Natural killer cell (primary cell): Measurements from ENCODE around the gene FREM1. TPM values are rescaled to one million over a fixed set of nuclear protein-coding genes. Genes with fewer than 3 reads are reported as not detected.

Source experiments
- ATAC-seq, 3 donors: fragments of 150-1000 bp in 2 of 3; fragments of 200-7000 bp in 1 of 3; cut with Tn5 transposase; 1 replicate in 1 of 3; 2 replicates in 2 of 3; pipeline ENCODE4 v1.10.0; 2021; ENCODE audit warnings: mild to moderate bottlenecking in 2 of 3, moderate library complexity in 2 of 3
- DNase-seq, 2 donors: peaks; one replicate each; pipeline versions ENCODE4 v3.0.0 to v3.0.0-alpha.2; 2013 to 2021; ENCODE audit warnings: mixed read lengths in 1 of 2
- H3K27ac ChIP-seq: one replicate; pipeline ENCODE4 v1.5.1; 2013; ENCODE audit warnings: mild to moderate bottlenecking, low read length
- H3K27me3 ChIP-seq: one replicate; pipeline ENCODE4 v1.6.1; 2013; ENCODE audit warnings: low read length; ENCODE audit not compliant: control insufficient read depth, insufficient read depth
- H3K36me3 ChIP-seq: one replicate; pipeline ENCODE4 v1.6.1; 2013; ENCODE audit warnings: low read length; ENCODE audit not compliant: control insufficient read depth, insufficient read depth
- H3K4me1 ChIP-seq: one replicate; pipeline ENCODE4 v1.6.1; 2013; ENCODE audit warnings: low read length; ENCODE audit not compliant: control insufficient read depth, insufficient read depth
- H3K4me3 ChIP-seq: one replicate; pipeline ENCODE4 v1.5.1; 2013; ENCODE audit warnings: low read length
- H3K9me3 ChIP-seq: one replicate; pipeline ENCODE4 v1.6.1; 2013; ENCODE audit warnings: low read length; ENCODE audit not compliant: control insufficient read depth, insufficient read depth
- H3K27ac Mint-ChIP-seq, 2 donors: one replicate each; pipeline ENCODE4 v1.8.0; 2022; ENCODE audit warnings: mild to moderate bottlenecking in 2 of 2, mixed read lengths in 2 of 2, moderate library complexity in 1 of 2
- H3K27me3 Mint-ChIP-seq, 2 donors: one replicate each; pipeline ENCODE4 v1.8.0; 2022; ENCODE audit warnings: low read depth in 2 of 2, mixed read lengths in 2 of 2
- H3K36me3 Mint-ChIP-seq: one replicate; pipeline ENCODE4 v1.8.0; 2022; ENCODE audit warnings: mixed read lengths
- H3K4me1 Mint-ChIP-seq, 2 donors: one replicate each; pipeline ENCODE4 v1.8.0; 2022; ENCODE audit warnings: mixed read lengths in 2 of 2
- H3K4me3 Mint-ChIP-seq: one replicate; pipeline ENCODE4 v1.8.0; 2022; ENCODE audit warnings: mild to moderate bottlenecking, moderate library complexity, mixed read lengths
- H3K9me3 Mint-ChIP-seq, 2 donors: one replicate each; pipeline ENCODE4 v1.8.0; 2022; ENCODE audit warnings: mixed read lengths in 2 of 2
- CTCF ChIP-seq: fragments of 200-600 bp; IDR thresholded peaks from one replicate; pipeline ENCODE4 v1.8.0; 2022; ENCODE audit warnings: antibody characterized with exemption
- WGBS: methylation state at CpG from one replicate; pipeline ENCODE4 v1.1.7; 2013; ENCODE audit warnings: missing lambda C conversion rate; ENCODE audit not compliant: insufficient coverage; 5-methylcytosine and 5-hydroxymethylcytosine counted together
- intact Hi-C: fragments of 100-400 bp; cut with micrococcal nuclease; formaldehyde crosslinking; loops from one replicate; pipeline ENCODE4 v1.14.2; 2022
- total RNA-seq, 4 donors: library from RNA; stranded (reverse); fragments of 120-200 nt in 1 of 4; gene quantifications; one replicate each; pipeline versions ENCODE4 v1.2.3 to v1.2.4, GENCODE V29; 2013 to 2022

FREM1 gene
- total RNA-seq, 3 donors from 2014 or later (not counting 1 experiment from before 2014, with no cell fraction given) = 0.05 TPM; not detected in 2

GRCh38 chr9:14937216-14937615 lies 27.0 kb upstream of the FREM1 start:
- DNase-seq = no peak
- Mint-ChIP-seq H3K27ac (no peak overlapping the region), H3K9me3 (peaks cover 0 to 3% of the 10 kb centered on the region in 2 donors), H3K36me3 (no peaks in the 10 kb centered on the region), H3K4me1 (no peaks in the 10 kb centered on the region), H3K27me3 (peaks cover 0 to 3% of the 10 kb centered on the region in 2 donors), H3K4me3 (no peak overlapping the region)
- no CpG with 5 or more reads among the region's 2 CpGs for WGBS
- no peaks in the 10 kb centered on the region for H3K9me3 ChIP-seq
- TF ChIP-seq CTCF = no peak
- H3K4me3 ChIP-seq = no peak overlapping the region
- H3K36me3 ChIP-seq = no peaks in the 10 kb centered on the region
- H3K27me3 ChIP-seq = no peaks in the 10 kb centered on the region
- H3K4me1 ChIP-seq = no peaks in the 10 kb centered on the region
- ATAC-seq = no peak
- intact Hi-C loops = no loop called here
- no peak overlapping the region for H3K27ac ChIP-seq

GRCh38 chr9:14936491-14936890 lies 26.3 kb upstream of the FREM1 start:
- H3K36me3 ChIP-seq = no peaks in the 10 kb centered on the region
- intact Hi-C loops = no loop called here
- no peaks in the 10 kb centered on the region for H3K9me3 ChIP-seq
- WGBS = 92% methylated on average over 4 of the region's 4 CpGs
- Mint-ChIP-seq H3K36me3 (no peaks in the 10 kb centered on the region), H3K27me3 (no peaks in the 10 kb centered on the region), H3K4me3 (no peak overlapping the region), H3K9me3 (no peaks in the 10 kb centered on the region), H3K4me1 (no peaks in the 10 kb centered on the region), H3K27ac (no peak overlapping the region)
- TF ChIP-seq CTCF = no peak
- no peaks in the 10 kb centered on the region for H3K4me1 ChIP-seq
- no peak overlapping the region for H3K27ac ChIP-seq
- H3K4me3 ChIP-seq = no peak overlapping the region
- no peaks in the 10 kb centered on the region for H3K27me3 ChIP-seq
- DNase-seq = no peak
- ATAC-seq = no peak

GRCh38 chr9:14935964-14936363 lies 25.7 kb upstream of the FREM1 start:
- Histone ChIP-seq H3K9me3 (no peaks in the 10 kb centered on the region), H3K27ac (no peak overlapping the region), H3K36me3 (no peaks in the 10 kb centered on the region), H3K4me1 (no peaks in the 10 kb centered on the region), H3K27me3 (no peaks in the 10 kb centered on the region), H3K4me3 (no peak overlapping the region)
- no peak for DNase-seq
- no peak for ATAC-seq
- no peaks in the 10 kb centered on the region for H3K27me3 Mint-ChIP-seq
- H3K4me3 Mint-ChIP-seq = no peak overlapping the region
- TF ChIP-seq CTCF = no peak
- no peak overlapping the region for H3K27ac Mint-ChIP-seq
- no peaks in the 10 kb centered on the region for H3K9me3 Mint-ChIP-seq
- H3K4me1 Mint-ChIP-seq = no peaks in the 10 kb centered on the region
- intact Hi-C loops = no loop called here
- 86% methylated on average over 1 of the region's 1 CpG for WGBS
- no peaks in the 10 kb centered on the region for H3K36me3 Mint-ChIP-seq

- Histone ChIP-seq H3K36me3 (no peaks in the 10 kb centered on the region), H3K9me3 (no peaks in the 10 kb centered on the region), H3K27ac (no peak overlapping the region), H3K4me1 (no peaks in the 10 kb centered on the region), H3K4me3 (no peak overlapping the region), H3K27me3 (no peaks in the 10 kb centered on the region)
- H3K27me3 Mint-ChIP-seq = no peaks in the 10 kb centered on the region
- 88% methylated on average over 3 of the region's 4 CpGs for WGBS
- no peaks in the 10 kb centered on the region for H3K9me3 Mint-ChIP-seq
- no peak overlapping the region for H3K4me3 Mint-ChIP-seq
- intact Hi-C loops = no loop called here
- TF ChIP-seq CTCF = no peak
- no peak for DNase-seq
- no peaks in the 10 kb centered on the region for H3K36me3 Mint-ChIP-seq
- H3K4me1 Mint-ChIP-seq = no peaks in the 10 kb centered on the region
- ATAC-seq = no peak
- no peak overlapping the region for H3K27ac Mint-ChIP-seq
These were observed 25.0 kb upstream of the FREM1 start for GRCh38 chr9:14935106-14935751.
